Measurements from ENCODE around the gene PEBP1.

GRCh38 chr12:118135788-118136558 lies at the start of gene PEBP1:
- TF ChIP-seq POLR2A (IDR thresholded peaks at IDR 0.05) (peak; percentile 73 to 78), CTCF (IDR thresholded peaks at IDR 0.05) (no peak)

Measured in sigmoid colon (tissue), 3 donors.